Left lung (tissue), 10 donors: ENCODE measurements around the gene WDR19. TPM values are rescaled to one million over a fixed set of nuclear protein-coding genes. Genes with fewer than 3 reads are reported as not detected.

Source experiments
- ATAC-seq: fragments of 200-7000 bp; cut with Tn5 transposase; one replicate; pipeline ENCODE4 v1.9.1; 2020; ENCODE audit warnings: moderate library complexity
- DNase-seq, 4 donors: peaks; one replicate each; pipeline ENCODE4 v3.0.0-alpha.2; 2013 to 2020
- H3K27ac ChIP-seq, 2 donors: fragments of 200-600 bp; sonication (generic) in 1 of 2; one replicate each; pipeline versions ENCODE4 v1.5.0 to v1.8.0; 2020 to 2021
- H3K27me3 ChIP-seq, 2 donors: fragments of 200-600 bp; sonication (generic) in 1 of 2; one replicate each; pipeline versions ENCODE4 v1.5.0 to v1.8.0; 2020 to 2021
- H3K36me3 ChIP-seq, 2 donors: fragments of 200-600 bp; sonication (generic) in 1 of 2; one replicate each; pipeline versions ENCODE4 v1.5.0 to v1.8.0; 2020 to 2021
- H3K4me1 ChIP-seq, 2 donors: fragments of 200-600 bp; one replicate each; pipeline ENCODE4 v1.8.0; 2021
- H3K4me3 ChIP-seq, 2 donors: fragments of 200-600 bp; sonication (generic) in 1 of 2; one replicate each; pipeline versions ENCODE4 v1.5.0 to v1.8.0; 2020 to 2021; ENCODE audit warnings: mild to moderate bottlenecking in 1 of 2
- H3K9me3 ChIP-seq, 2 donors: fragments of 200-600 bp; sonication (generic) in 1 of 2; one replicate each; pipeline versions ENCODE4 v1.5.0 to v1.8.0; 2020 to 2021
- CTCF ChIP-seq, 2 donors: fragments of 200-600 bp; sonication (generic) in 1 of 2; IDR thresholded peaks; one replicate each; pipeline versions ENCODE4 v1.5.0 to v1.8.0; 2021; ENCODE audit warnings: antibody characterized with exemption in 2 of 2
- intact Hi-C, 2 donors: fragments of 100-400 bp; cut with DNase I; formaldehyde crosslinking; loops; one replicate each; pipeline versions ENCODE4 v1.11.2 to v1.14.2; 2022
- polyA plus RNA-seq, 6 donors: library from polyadenylated mRNA; unstranded; fragments of 120-200 nt; gene quantifications; one replicate each; pipeline ENCODE4 v1.2.1, GENCODE V29; 2013; ENCODE audit not compliant: insufficient read length in 6 of 6
- total RNA-seq, 2 donors: library from RNA; stranded (reverse); fragmentation: NEBNext Ultra II Directional; extraction: Animal tissue kit (Norgen Biotek cat#: 25700); gene quantifications; one replicate each; pipeline ENCODE4 v1.2.1, GENCODE V29; 2021
- donor health status: DM: no; HTN: yes; CAD: no.
- donor health status: DM: no; HTN: no; CAD: no.

WDR19 gene
- total and polyA plus RNA-seq, 8 donors = 32.4 to 95.0 (median 78.3) TPM

- Histone ChIP-seq H3K36me3 (peaks cover 0 to 26% of the 10 kb centered on the region in 2 donors), H3K4me3 (no peak overlapping the region), H3K4me1 (no peaks in the 10 kb centered on the region), H3K27ac (no peak overlapping the region), H3K9me3 (no peaks in the 10 kb centered on the region), H3K27me3 (no peaks in the 10 kb centered on the region)
- ATAC-seq (peak; percentile 30), DNase-seq (no peak)
- intact Hi-C loops = no loop called here
- TF ChIP-seq CTCF (IDR thresholded peaks at IDR 0.05) = no peak
These were observed 72.9 kb downstream of the WDR19 start for GRCh38 chr4:39255266-39255665.

- Histone ChIP-seq H3K27me3 (no peaks in the 10 kb centered on the region), H3K27ac (no peak overlapping the region), H3K9me3 (no peaks in the 10 kb centered on the region), H3K4me1 (no peaks in the 10 kb centered on the region), H3K4me3 (no peak overlapping the region), H3K36me3 (peaks cover 0 to 26% of the 10 kb centered on the region in 2 donors)
- no peak for TF ChIP-seq CTCF (IDR thresholded peaks at IDR 0.05)
- intact Hi-C loops = no loop called here
- ATAC-seq (no peak), DNase-seq (no peak)
These were observed 73.5 kb downstream of the WDR19 start for GRCh38 chr4:39255871-39256270.

GRCh38 chr4:39256436-39256835 is 74.1 kb downstream of the WDR19 start:
- Histone ChIP-seq H3K4me3 (no peak overlapping the region), H3K27me3 (no peaks in the 10 kb centered on the region), H3K4me1 (no peaks in the 10 kb centered on the region), H3K27ac (no peak overlapping the region), H3K9me3 (no peaks in the 10 kb centered on the region), H3K36me3 (peaks cover 0 to 26% of the 10 kb centered on the region in 2 donors)
- ATAC-seq = no peak
- TF ChIP-seq CTCF (IDR thresholded peaks at IDR 0.05) = no peak
- DNase-seq = no peak
- intact Hi-C loops = no loop called here

- H3K9me3 ChIP-seq = no peaks in the 10 kb centered on the region
- no peak overlapping the region for H3K4me3 ChIP-seq
- no peak for TF ChIP-seq CTCF (IDR thresholded peaks at IDR 0.05)
- peaks cover 0 to 26% of the 10 kb centered on the region in 2 donors for H3K36me3 ChIP-seq
- intact Hi-C loops = no loop called here
- H3K4me1 ChIP-seq = no peaks in the 10 kb centered on the region
- no peak overlapping the region for H3K27ac ChIP-seq
- DNase-seq (no peak), ATAC-seq (peak; percentile 71)
- H3K27me3 ChIP-seq = no peaks in the 10 kb centered on the region
These were observed 77.4 kb downstream of the WDR19 start for GRCh38 chr4:39259571-39260330.

DNA sequence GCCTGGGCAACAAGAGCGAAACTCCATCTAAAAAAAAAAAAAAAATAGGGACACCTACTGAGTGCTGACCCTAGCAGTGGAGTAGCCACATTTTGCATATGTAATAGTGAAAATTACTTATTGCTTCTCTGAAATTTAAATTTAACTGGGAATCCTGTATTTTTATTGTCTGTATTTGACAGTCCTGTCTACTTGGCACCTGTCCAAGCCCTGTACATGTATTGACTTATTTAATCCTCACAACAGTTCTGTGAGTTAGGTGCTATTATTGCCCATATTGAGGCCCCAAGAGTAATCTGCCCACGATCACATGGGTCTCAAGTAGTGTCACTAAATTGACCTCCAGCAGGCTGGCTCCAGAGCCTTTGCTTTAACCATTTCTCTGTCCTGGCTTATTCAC is 81.6 kb downstream of the WDR19 start:
- no peak for TF ChIP-seq CTCF (IDR thresholded peaks at IDR 0.05)
- ATAC-seq (no peak), DNase-seq (no peak)
- Histone ChIP-seq H3K36me3 (peaks cover 0 to 23% of the 10 kb centered on the region in 2 donors), H3K4me3 (no peak overlapping the region), H3K9me3 (no peaks in the 10 kb centered on the region), H3K27ac (no peak overlapping the region), H3K4me1 (no peaks in the 10 kb centered on the region), H3K27me3 (no peaks in the 10 kb centered on the region)
- intact Hi-C loops = no loop called here
